GM12801 (cell line): ENCODE data around the gene UGT2B17.

Experiments
- TF ChIP-seq, protein P1 (sequence below): IDR thresholded peaks from one replicate; pipeline ENCODE4 v1.5.1; 2011; ENCODE audit warnings: control low read depth; ENCODE audit not compliant: insufficient read length; ENCODE audit errors: extremely low read depth

Gene UGT2B17

DNA sequence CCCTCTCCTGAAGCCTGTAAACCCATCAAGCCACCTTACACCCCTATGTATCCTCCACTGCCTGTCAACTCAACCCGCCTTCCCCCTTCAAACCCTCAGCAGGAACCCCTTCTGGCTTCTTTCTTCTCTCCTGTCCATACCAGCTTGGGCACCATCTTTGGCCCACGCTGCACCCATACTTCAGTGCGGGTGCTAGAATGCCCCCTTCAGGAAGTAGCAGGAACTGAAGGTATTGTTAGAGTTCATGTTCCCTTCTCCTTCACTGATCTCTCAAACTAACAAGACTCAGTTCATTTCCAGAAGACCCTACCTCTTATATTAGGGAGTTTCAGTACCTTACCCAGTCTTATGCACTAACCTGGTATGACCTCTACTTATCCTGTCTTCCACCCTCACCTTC, 1.5 kb upstream of the UGT2B17 start:
- TF ChIP-seq, protein P1, sequence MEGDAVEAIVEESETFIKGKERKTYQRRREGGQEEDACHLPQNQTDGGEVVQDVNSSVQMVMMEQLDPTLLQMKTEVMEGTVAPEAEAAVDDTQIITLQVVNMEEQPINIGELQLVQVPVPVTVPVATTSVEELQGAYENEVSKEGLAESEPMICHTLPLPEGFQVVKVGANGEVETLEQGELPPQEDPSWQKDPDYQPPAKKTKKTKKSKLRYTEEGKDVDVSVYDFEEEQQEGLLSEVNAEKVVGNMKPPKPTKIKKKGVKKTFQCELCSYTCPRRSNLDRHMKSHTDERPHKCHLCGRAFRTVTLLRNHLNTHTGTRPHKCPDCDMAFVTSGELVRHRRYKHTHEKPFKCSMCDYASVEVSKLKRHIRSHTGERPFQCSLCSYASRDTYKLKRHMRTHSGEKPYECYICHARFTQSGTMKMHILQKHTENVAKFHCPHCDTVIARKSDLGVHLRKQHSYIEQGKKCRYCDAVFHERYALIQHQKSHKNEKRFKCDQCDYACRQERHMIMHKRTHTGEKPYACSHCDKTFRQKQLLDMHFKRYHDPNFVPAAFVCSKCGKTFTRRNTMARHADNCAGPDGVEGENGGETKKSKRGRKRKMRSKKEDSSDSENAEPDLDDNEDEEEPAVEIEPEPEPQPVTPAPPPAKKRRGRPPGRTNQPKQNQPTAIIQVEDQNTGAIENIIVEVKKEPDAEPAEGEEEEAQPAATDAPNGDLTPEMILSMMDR, result no peak

DNA sequence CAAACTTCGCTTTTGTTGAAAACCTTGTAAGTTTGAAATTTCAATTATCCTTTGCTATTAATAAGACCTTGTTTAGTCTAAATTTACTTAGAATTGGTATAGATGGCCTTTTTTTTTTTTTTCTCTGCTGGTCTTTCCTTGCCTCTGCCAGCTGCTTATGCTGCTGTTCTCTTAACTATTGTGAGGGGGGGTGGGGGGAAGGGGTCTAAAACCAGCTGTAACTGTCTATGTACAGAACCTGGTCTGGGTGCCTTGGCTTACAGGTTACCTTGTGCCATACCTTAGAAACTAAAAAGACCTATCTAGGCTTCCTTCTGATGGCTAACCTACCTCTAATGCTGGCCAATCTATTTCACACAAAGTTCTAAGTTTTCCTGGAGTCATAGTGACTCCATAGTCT, 1.0 kb downstream of the UGT2B17 start:
- TF ChIP-seq, protein P1, result no peak

DNA sequence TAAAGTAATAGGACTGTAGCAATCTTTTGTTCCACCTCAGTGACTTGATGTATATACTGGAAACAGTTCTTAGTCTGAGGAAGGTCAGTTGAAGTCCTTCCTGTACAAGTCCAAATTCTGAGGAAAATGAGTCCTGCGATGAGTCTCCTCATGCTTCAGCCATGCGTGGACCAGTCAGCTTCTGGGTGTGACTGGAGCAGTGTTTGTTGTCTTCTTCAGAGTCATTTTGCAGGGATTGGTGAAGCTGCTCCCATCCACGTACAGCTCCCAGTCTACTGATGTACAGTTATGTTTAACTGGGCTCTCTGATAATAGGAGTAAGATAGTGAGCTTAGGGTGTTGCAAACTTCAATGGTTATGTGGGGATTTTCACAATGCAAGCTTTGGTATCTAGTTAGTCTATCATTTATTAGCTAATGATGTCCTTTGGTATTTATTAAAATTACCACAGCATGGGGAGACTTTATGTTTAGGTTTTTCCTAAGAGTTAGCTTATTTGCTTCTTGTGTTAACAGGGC, 3.4 kb downstream of the UGT2B17 start:
- TF ChIP-seq, protein P1, result no peak

DNA sequence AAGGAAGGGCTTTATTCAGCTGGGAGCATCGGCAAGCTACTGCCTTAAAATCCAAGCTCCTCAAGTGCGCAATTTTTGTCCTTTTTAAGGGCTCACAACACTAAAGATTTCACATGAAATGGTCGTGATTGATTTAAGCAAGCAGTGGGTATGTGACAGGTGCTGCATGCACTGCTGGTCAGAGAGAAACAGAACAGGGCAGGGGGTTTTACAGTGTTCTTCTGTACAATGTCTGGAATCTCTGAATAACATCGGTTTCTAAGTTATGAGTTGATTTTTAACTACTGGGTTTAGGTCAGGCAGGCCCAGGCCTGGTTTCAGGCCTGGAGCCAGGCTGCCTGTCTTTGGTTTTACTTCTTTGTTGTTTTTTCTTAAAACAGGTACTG, 6.0 kb downstream of the UGT2B17 start:
- TF ChIP-seq, protein P1, result no peak

DNA sequence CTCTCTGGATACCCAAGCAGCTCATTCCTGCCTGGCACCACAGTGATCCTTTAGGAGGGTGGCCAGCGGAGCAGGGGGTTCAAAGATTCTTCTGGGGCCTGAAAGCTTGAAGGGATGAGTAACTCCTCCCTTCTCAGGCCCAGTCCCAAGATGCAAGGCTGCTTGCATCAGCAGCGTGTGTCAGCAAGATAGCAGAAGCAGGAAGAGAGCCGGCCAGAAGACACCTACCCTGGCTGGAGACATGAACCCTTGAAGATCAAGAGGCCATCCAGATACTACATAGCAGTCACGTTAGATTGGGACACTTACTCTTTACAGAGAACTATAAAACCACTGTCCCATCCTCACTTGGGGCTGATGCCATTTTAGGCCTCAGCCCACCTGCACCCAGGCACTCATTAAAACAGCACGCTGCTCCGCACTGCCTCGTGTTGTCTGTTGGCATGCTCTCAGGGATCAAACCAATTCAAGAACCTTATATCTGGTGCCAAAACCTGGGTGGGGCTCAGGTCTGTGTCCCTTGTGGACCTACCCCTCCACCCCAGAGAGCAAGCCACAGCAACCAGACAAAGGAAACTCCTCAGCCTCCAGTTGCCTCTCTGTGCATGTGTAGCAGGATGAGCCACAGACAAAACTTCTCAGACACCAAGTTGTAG, 6.5 kb downstream of the UGT2B17 start:
- TF ChIP-seq, protein P1, result no peak

DNA sequence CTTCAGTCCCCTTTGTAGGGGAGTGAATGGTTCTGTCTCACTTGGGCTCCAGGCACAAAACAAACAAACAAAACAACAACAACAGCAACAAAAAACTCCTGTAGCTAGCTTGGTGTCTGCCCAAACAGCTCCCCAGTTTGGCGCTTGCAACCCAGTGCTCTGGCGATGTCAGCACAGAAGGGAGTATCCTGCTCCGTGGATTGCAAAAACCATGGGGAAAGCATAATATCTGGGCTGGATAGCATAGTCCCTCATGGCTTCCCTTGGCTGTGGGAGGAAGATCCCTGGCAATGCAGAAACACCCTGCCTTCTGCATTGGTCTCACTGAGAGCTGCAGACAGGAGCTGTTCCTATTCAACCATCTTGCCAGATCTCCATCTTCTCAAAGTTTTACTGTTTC, 39.7 kb downstream of the UGT2B17 start:
- TF ChIP-seq, protein P1, result no peak

DNA sequence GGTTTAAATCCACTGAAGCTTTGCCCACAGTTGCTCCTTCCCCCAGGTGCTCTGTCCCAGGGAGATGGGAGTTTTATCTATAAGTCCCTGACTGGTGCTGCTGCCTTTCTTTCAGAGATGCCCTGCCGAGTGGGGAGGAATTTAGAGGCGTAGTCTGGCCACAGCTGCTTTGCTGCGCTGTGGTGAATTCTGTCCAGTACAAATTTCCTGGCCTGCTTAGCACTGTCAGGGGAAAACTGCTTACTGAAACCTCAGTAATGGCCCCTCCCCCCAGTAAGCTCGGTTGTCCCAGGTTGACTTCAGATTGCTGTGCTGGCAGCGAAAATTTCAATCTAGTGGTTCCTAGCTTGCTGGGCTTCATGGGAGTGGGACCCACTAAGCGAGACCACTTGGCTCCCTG, 40.1 kb downstream of the UGT2B17 start:
- TF ChIP-seq, protein P1, result no peak
